ENCODE results near the gene CWF19L2. TPM values are rescaled to one million over a fixed set of nuclear protein-coding genes. Genes with fewer than 3 reads are reported as not detected.

Gene CWF19L2
- 9.6 and 16.3 TPM in 2 replicates for total RNA-seq

DNA sequence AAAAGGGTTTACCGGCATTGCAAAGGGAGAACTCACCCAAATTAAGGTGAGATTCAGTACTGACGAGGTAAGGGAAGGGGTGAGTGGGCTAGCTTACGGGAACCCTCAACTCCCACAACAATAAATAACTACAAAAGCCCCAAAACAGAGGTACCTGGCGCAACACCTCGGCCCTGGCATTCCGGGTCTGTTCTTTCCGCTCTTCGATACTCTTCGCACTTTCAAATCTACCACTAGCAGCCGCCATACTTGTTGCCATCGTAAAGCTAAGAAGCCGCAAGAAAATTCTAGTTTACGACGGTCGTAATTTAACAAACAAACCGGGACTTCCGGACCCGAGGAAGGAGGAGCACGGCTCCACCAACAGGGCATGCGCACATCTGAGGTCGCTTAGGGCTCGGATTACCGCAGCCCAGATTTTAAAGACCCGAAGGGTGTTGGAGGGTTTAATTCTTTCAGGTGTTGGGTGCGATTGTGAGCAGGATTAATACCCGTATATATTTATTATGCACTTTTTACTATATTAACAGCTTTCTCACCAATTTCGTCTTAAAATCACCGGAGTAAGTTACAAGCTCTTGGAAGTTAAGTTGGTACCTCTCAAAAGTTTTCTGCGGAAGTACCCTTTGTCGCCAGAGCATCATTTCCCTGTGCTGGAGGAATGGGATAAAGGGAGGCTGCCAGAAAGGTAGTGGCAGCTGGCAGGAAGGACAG, at the start of gene CWF19L2:
Gene CWF19L2 (minus strand): TSS at position 268 of the 714 bp plus-strand sequence. CDS start 9 bp downstream, at position 259.

Other genes with a start within 250 kb of the CWF19L2 start
- 7.3 and 11.5 TPM in 2 replicates for gene ALKBH8, start 107.9 kb upstream of the CWF19L2 start, total RNA-seq
- 0.17 TPM in 1 of 2 replicates, not detected in the other for gene ELMOD1, start 133.3 kb upstream of the CWF19L2 start, total RNA-seq

All from smooth muscle cell of trachea (primary cell).